HG03108 (cell line): ENCODE data around the gene ATAD1.

Experiments used
- ATAC-seq: cut with Tn5 transposase; IDR thresholded peaks from one replicate; pipeline ENCODE4 v1.9.1; 2021; ENCODE audit warnings: moderate library complexity; ENCODE audit not compliant: unreplicated experiment

The ATAD1 gene

GRCh38 chr10:87720665-87721064 is 97.4 kb downstream of the ATAD1 start:
- ATAC-seq, result no peak

GRCh38 chr10:87716348-87716670 is 101.7 kb downstream of the ATAD1 start:
- no peak for ATAC-seq

- no peak for ATAC-seq
These were observed 102.3 kb downstream of the ATAD1 start for GRCh38 chr10:87715552-87716347.

GRCh38 chr10:87713707-87714106 is 104.3 kb downstream of the ATAD1 start:
- ATAC-seq, result no peak

GRCh38 chr10:87712913-87713616 is 105.0 kb downstream of the ATAD1 start:
- ATAC-seq, result no peak

GRCh38 chr10:87707254-87707653 is 110.8 kb downstream of the ATAD1 start:
- no peak for ATAC-seq

GRCh38 chr10:87706731-87707130 is 111.3 kb downstream of the ATAD1 start:
- no peak for ATAC-seq

GRCh38 chr10:87705339-87705738 is 112.7 kb downstream of the ATAD1 start:
- no peak for ATAC-seq

- no peak for ATAC-seq
These were observed 114.3 kb downstream of the ATAD1 start for GRCh38 chr10:87703771-87704170.

- no peak for ATAC-seq
These were observed 115.1 kb downstream of the ATAD1 start for GRCh38 chr10:87702973-87703294.

GRCh38 chr10:87702260-87702972 is 115.6 kb downstream of the ATAD1 start:
- ATAC-seq, result no peak
